Parathyroid adenoma (tissue), 2 donors: ENCODE measurements around the gene SYT13.

ENCODE experiments used
- H2AFZ ChIP-seq: fragments of 300-600 bp; sonication (generic); one replicate; pipeline ENCODE4 v1.7.0; 2017; ENCODE audit warnings: antibody characterized with exemption, mild to moderate bottlenecking
- H3K27ac ChIP-seq: fragments of 300-600 bp; sonication (generic); one replicate; pipeline ENCODE4 v1.7.0; 2017
- H3K27me3 ChIP-seq: fragments of 300-600 bp; sonication (generic); one replicate; pipeline ENCODE4 v1.7.0; 2017; ENCODE audit warnings: low read length; ENCODE audit not compliant: control insufficient read depth, insufficient read depth
- H3K36me3 ChIP-seq: fragments of 300-600 bp; sonication (generic); one replicate; pipeline ENCODE4 v1.7.0; 2017; ENCODE audit warnings: low read length; ENCODE audit not compliant: control insufficient read depth, insufficient read depth
- H3K4me1 ChIP-seq: fragments of 300-600 bp; sonication (generic); one replicate; pipeline ENCODE4 v1.7.0; 2017; ENCODE audit warnings: control low read depth
- H3K4me2 ChIP-seq: fragments of 300-600 bp; sonication (generic); one replicate; pipeline ENCODE4 v1.7.0; 2017; ENCODE audit warnings: low read length
- H3K4me3 ChIP-seq: fragments of 300-600 bp; sonication (generic); one replicate; pipeline ENCODE4 v1.7.0; 2017; ENCODE audit warnings: low read depth, low read length
- H3K79me2 ChIP-seq: fragments of 300-600 bp; sonication (generic); one replicate; pipeline ENCODE4 v1.7.0; 2017; ENCODE audit warnings: control low read depth
- H3K9ac ChIP-seq: fragments of 300-600 bp; sonication (generic); one replicate; pipeline ENCODE4 v1.7.0; 2017; ENCODE audit warnings: mild to moderate bottlenecking
- H3K9me3 ChIP-seq: fragments of 300-600 bp; sonication (generic); one replicate; pipeline ENCODE4 v1.7.0; 2017; ENCODE audit warnings: low read length; ENCODE audit not compliant: control insufficient read depth
- TF ChIP-seq, protein P1 (sequence below): fragments of 300-600 bp; sonication (generic); IDR thresholded peaks from one replicate; pipeline ENCODE4 v1.7.0; 2017; ENCODE audit warnings: antibody characterized with exemption, mild to moderate bottlenecking
- donor health status: primary hyperparathyroidism.

The SYT13 gene

DNA sequence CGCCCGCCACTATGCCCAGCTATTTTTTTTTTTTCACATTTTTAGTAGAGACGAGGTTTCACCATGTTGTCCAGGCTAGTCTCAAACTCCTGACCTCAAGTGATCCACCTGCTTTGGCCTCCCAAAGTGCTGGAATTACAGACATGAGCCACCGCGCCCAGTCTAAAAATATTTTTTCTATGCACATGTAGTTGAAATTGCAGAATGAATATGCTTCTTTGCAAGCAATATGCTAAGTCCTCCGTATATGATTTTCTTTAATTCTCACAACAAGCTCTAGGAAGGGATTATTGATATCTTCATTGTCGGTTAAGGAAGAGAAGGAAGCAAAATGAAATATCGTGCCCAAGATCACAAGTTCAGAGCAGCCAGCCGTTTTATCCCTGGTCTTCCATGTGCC, 30.1 kb upstream of the SYT13 start:
- H3K36me3 ChIP-seq: no peaks in the 10 kb centered on the region
- H3K9ac ChIP-seq: no peak overlapping the region
- H3K27me3 ChIP-seq: no peaks in the 10 kb centered on the region
- H3K4me3 ChIP-seq: no peak overlapping the region
- no peaks in the 10 kb centered on the region for H3K79me2 ChIP-seq
- H3K4me1 ChIP-seq: no peaks in the 10 kb centered on the region
- no peak overlapping the region for H3K27ac ChIP-seq
- no peak overlapping the region for H3K4me2 ChIP-seq
- no peaks in the 10 kb centered on the region for H3K9me3 ChIP-seq
- TF ChIP-seq, protein P1, sequence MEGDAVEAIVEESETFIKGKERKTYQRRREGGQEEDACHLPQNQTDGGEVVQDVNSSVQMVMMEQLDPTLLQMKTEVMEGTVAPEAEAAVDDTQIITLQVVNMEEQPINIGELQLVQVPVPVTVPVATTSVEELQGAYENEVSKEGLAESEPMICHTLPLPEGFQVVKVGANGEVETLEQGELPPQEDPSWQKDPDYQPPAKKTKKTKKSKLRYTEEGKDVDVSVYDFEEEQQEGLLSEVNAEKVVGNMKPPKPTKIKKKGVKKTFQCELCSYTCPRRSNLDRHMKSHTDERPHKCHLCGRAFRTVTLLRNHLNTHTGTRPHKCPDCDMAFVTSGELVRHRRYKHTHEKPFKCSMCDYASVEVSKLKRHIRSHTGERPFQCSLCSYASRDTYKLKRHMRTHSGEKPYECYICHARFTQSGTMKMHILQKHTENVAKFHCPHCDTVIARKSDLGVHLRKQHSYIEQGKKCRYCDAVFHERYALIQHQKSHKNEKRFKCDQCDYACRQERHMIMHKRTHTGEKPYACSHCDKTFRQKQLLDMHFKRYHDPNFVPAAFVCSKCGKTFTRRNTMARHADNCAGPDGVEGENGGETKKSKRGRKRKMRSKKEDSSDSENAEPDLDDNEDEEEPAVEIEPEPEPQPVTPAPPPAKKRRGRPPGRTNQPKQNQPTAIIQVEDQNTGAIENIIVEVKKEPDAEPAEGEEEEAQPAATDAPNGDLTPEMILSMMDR: no peak
- no peak overlapping the region for H2AFZ ChIP-seq

- Histone ChIP-seq H3K27ac (no peak overlapping the region), H3K4me3 (no peak overlapping the region), H3K27me3 (no peaks in the 10 kb centered on the region), H3K9ac (no peak overlapping the region), H2AFZ (no peak overlapping the region), H3K79me2 (no peaks in the 10 kb centered on the region), H3K4me2 (no peak overlapping the region), H3K36me3 (no peaks in the 10 kb centered on the region), H3K4me1 (no peaks in the 10 kb centered on the region), H3K9me3 (no peaks in the 10 kb centered on the region)
- TF ChIP-seq, protein P1: no peak
These were observed 28.8 kb upstream of the SYT13 start for GRCh38 chr11:45314900-45315299.

DNA sequence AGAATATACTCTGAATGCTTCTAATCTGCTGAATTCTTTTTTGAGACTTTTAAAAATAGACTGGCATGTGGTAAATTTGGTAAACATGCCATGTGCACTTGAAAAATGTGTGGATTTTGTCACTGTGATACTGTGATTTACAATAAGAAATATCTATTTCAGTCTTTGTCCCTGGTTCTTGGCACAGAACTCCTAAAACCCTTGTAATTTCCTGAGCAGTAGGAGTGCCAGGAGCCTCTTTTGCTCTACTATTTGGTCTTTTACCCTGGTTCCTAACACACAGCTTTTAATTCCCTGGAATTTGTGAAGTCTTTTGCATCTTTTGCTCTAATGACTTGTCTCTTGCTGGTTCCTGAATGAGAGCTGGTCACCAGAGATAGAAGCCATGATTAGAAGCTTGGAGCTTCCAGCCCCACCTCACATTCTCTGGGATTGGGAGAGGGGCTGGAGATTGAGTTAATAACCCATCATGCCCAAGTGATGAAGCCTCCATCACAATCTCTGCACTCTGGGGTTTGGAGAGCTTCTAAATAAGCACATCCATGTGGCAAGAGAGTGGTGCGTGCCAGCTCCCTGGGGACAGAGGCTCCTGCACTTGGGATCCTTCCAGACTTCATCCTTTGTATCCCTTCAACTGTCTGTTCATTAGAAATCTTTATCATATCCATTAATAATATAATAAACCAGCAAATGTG, 27.2 kb upstream of the SYT13 start:
- Histone ChIP-seq H3K4me2 (no peak overlapping the region), H3K36me3 (no peaks in the 10 kb centered on the region), H3K27ac (no peak overlapping the region), H3K27me3 (no peaks in the 10 kb centered on the region), H3K79me2 (no peaks in the 10 kb centered on the region), H3K4me1 (no peaks in the 10 kb centered on the region), H3K9ac (no peak overlapping the region), H2AFZ (no peak overlapping the region), H3K4me3 (no peak overlapping the region), H3K9me3 (no peaks in the 10 kb centered on the region)
- TF ChIP-seq, protein P1: no peak

DNA sequence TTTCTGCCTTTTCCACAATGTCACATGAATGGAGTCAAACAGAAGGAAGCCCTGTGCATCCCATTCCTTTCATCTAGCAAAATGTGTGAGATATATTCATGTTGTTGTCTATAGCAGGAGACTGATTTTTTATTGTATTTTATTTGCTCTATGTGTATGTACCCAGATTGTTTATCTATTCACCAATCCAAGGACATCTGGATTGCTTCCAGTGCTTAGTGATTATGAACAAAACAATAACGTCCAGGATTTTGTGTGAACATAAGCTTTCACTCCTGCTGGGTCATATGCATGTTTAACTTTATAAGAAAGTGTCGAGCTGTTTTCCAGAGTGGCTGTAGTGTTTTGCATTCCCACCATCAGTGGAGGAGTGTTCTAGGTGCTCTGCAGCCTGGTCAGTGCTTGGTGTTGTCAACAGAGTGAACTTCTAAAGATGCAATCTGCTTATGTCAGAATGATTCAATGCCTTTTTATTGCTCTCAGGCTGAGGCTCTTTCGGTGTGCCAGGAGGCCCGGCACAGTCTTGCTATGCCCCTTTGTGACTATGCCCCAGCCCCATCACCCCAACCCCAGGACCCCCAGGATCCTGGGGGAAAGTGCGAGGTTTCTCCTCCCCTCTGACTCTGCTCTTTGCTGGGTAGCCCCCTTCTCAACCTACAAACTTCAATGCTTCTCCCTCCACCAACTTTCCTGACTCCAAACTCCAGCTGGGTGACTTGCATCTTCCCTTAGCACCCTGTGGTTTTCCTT, 19.9 kb upstream of the SYT13 start:
- Histone ChIP-seq H3K27me3 (no peaks in the 10 kb centered on the region), H3K79me2 (no peaks in the 10 kb centered on the region), H3K9me3 (no peaks in the 10 kb centered on the region), H3K9ac (no peak overlapping the region), H3K4me3 (no peak overlapping the region), H3K4me1 (no peaks in the 10 kb centered on the region), H3K36me3 (no peaks in the 10 kb centered on the region), H3K4me2 (no peak overlapping the region), H2AFZ (no peak overlapping the region), H3K27ac (no peak overlapping the region)
- TF ChIP-seq, protein P1: no peak
